ENCODE measurements around the gene BDH1.

The BDH1 gene

DNA sequence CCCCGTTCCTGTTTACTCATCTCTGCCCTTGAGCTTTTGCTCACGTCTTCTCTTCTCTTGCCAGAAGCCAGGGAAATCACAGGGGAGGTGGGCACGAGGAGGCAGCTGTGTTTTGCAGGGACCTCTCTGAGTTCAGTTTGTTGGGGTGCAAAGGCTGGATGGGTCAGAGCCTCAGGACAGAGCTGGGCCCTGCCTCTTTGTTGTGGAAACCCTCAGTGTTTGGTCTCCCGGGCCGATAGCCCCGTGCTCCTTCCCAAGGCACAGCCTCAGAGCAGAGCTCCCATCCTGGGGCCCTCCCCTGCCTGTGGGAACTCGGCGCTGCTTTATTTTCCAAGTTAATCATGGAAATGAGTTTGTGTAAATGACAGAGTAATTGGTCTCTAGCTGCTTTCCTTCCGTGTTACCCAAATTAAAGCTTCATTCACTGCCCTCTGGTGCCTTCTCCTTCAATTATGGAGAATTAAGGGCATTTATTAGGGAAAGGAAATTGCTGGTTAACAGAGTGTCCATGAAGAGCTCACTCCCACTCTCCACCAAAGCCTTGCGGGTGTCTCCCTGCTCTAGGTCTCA, 40.9 kb downstream of the BDH1 start:
- Mint-ChIP-seq H3K9me3 (peaks cover 3% of the 10 kb centered on the region), H3K4me3 (no peak overlapping the region), H3K36me3 (peaks cover 21% of the 10 kb centered on the region), H3K4me1 (peaks cover 11% of the 10 kb centered on the region), H3K27me3 (no peaks in the 10 kb centered on the region), H3K27ac (no peak overlapping the region)
- no peak for ATAC-seq (ENCODE audit: low read depth)
- DNase-seq (ENCODE audit: low spot score in 2 of 2): no peak

DNA sequence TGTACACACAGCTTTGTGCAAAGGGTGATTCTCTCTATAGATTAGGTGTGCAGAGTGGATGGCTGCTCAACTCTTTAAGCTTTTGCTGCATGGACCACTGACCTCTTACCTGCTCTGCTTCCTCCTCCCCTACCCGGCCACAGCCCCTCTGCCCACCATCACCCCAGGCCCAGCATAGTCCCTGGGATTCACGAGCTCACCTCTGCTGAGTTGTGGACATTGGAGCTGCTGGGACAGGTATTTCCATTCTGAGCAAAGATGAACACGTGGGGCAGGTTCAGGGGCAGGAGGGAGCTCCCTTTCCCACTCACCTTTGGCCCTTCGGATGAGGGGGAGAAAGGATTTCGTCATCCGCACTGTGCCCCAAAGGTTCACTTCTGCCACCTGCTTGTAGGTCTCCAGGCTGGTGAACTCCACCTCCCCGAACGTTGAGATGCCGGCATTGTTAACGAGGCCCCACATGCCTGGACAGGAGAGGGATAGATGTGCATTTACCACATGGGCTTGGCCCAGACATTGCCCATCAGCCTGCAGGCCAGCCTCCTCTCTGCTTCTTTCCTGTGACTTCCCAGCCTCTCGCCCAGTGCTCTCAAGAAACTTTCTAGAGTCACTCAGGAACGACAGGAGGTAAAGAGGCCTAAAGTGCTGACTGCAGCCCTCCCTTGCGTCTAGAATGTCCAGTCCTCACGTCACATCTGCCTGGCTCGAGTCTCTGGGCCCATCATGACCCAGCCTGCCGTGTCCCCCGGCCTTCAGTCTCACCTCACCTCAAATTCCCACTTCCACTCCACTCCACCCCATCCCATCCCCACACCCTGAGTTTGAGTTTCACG, 41.6 kb downstream of the BDH1 start:
- Mint-ChIP-seq H3K27me3 (no peaks in the 10 kb centered on the region), H3K4me3 (no peak overlapping the region), H3K4me1 (peaks cover 11% of the 10 kb centered on the region), H3K36me3 (peaks cover 21% of the 10 kb centered on the region), H3K27ac (no peak overlapping the region), H3K9me3 (peaks cover 3% of the 10 kb centered on the region)
- ATAC-seq (ENCODE audit: low read depth): no peak
- no peak for DNase-seq (ENCODE audit: low spot score in 2 of 2)

DNA sequence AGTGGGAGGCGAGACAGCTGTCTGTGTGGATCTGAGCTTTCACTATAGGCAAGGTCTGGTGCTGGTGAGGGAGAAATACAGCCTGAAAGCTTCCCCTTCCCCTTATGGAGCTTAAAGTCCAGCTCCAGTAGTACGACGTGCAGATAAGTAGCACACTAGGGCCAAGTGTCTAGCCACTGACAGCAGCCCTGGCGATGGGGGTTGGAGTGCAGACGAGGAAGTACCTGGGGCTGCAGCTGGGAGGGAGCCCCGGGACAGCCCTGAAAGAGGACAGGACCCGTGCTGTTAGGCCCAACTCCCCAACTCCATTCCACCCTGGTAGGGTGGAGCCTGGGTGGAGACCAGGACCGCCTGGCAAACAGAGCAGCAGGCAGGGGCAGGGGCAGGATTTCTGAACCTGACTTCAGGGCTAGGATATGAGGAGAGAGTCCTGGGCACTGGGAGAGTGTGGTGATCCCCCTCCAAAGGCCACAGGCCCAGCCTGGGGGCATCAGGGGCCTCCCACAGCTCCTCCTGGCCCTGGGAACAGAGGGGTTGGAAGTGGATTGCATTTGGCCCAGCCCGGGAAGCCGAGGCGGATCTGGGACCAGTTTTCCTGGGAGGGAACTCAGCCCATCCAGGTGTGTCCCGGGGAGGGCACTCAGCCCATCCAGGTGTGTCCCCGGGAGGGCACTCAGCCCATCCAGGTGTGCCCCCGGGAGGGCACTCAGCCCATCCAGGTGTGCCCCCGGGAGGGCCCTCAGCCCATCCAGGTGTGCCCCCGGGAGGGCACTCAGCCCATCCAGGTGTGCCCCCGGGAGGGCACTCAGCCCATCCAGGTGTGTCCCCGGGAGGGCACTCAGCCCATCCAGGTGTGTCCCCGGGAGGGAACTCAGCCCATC, 42.8 kb downstream of the BDH1 start:
- peaks cover 18% of the 10 kb centered on the region for H3K36me3 Mint-ChIP-seq
- DNase-seq (ENCODE audit: low spot score in 2 of 2): no peak

DNA sequence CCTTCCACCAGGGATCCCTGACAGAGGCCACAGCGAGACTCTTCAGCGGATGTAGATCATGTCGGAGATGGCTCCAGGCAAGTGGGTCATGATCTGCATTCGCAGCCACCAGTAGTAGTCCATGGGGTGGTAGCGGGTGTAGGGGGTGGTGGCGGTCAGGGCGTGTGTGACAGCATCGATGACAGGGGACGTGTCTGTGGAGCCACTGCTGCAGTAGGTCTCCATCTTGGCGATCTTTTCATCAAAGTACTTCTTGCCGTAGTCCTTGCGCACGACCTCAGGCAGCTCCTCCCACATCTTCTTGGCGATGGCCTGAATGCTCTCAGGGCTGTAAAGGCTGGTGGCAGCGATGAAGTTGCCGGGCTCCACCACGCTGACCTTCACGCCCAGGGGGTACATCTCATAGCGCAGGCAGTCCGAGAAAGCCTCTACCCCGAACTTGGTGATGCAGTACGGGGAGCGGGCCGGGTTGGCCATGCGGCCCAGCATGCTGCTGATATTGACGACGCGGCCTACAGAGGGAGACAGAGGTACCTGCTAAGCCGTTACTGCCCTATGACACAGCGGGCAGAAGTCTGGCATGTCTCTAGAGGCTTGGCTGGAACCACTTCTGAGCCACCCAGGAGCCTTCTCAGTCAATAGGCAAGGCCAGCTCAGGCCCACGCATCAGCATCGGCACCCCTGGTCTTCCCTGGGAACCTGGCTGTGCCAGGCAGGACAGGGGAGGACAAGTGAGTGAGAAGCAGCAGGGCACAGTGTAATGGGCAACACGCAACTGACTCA, 43.7 kb downstream of the BDH1 start:
- ATAC-seq (ENCODE audit: low read depth) (no peak), DNase-seq (ENCODE audit: low spot score in 2 of 2) (no peak)
- H3K27me3 Mint-ChIP-seq: no peaks in the 10 kb centered on the region
- H3K4me3 Mint-ChIP-seq: no peak overlapping the region
- peaks cover 7% of the 10 kb centered on the region for H3K4me1 Mint-ChIP-seq
- peak overlapping the region; percentile 32 for H3K27ac Mint-ChIP-seq
- no peaks in the 10 kb centered on the region for H3K9me3 Mint-ChIP-seq
- peaks cover 18% of the 10 kb centered on the region for H3K36me3 Mint-ChIP-seq

More for the DNA sequence above, 42.8 kb downstream of the BDH1 start:
- Mint-ChIP-seq H3K27ac (peak overlapping the region; percentile 32), H3K9me3 (no peaks in the 10 kb centered on the region), H3K27me3 (no peaks in the 10 kb centered on the region), H3K4me1 (peaks cover 8% of the 10 kb centered on the region), H3K4me3 (no peak overlapping the region)
- no peak for ATAC-seq (ENCODE audit: low read depth)

DNA sequence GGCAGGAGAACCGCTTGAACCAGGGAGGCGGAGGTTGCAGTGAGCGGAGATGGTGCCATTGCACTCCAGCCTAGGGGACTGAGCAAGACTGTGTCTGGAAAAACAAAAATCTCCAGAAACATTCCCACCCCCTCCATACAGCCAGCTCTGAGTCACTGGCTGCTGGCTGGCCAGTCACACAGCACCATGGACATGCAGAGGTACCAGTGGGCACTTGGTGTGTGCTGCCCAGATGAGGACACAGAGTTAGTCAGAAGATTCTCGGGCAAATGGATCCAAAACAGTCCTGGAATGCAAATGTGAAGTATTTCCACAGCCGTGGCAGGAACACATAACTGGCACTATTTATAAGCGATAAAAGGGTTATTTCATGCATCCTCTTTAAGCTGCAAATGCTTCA, 44.6 kb downstream of the BDH1 start:
- Mint-ChIP-seq H3K4me3 (no peak overlapping the region), H3K4me1 (no peaks in the 10 kb centered on the region), H3K36me3 (peaks cover 16% of the 10 kb centered on the region), H3K27ac (no peak overlapping the region), H3K27me3 (no peaks in the 10 kb centered on the region), H3K9me3 (no peaks in the 10 kb centered on the region)
- ATAC-seq (ENCODE audit: low read depth) (no peak), DNase-seq (ENCODE audit: low spot score in 2 of 2) (no peak)

DNA sequence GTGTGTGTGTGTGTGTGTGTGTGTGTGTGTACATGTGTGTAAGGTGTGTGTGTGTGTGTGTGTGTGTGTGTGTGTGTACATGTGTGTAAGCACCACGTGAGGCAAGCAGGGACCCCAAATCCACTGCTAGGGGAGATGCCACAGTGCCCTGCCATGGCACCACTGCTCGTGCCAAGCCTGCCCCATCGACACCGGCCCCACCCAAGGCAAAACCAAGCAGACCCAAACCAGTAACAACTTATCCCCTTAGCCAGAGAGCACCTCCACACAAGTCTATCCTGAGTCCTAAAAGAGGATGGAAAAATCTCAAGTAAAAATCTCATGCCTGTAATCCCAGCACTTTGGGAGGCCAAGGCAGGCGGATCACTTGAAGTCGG, 45.1 kb downstream of the BDH1 start:
- no peaks in the 10 kb centered on the region for H3K27me3 Mint-ChIP-seq
- DNase-seq (ENCODE audit: low spot score in 2 of 2): no peak

DNA sequence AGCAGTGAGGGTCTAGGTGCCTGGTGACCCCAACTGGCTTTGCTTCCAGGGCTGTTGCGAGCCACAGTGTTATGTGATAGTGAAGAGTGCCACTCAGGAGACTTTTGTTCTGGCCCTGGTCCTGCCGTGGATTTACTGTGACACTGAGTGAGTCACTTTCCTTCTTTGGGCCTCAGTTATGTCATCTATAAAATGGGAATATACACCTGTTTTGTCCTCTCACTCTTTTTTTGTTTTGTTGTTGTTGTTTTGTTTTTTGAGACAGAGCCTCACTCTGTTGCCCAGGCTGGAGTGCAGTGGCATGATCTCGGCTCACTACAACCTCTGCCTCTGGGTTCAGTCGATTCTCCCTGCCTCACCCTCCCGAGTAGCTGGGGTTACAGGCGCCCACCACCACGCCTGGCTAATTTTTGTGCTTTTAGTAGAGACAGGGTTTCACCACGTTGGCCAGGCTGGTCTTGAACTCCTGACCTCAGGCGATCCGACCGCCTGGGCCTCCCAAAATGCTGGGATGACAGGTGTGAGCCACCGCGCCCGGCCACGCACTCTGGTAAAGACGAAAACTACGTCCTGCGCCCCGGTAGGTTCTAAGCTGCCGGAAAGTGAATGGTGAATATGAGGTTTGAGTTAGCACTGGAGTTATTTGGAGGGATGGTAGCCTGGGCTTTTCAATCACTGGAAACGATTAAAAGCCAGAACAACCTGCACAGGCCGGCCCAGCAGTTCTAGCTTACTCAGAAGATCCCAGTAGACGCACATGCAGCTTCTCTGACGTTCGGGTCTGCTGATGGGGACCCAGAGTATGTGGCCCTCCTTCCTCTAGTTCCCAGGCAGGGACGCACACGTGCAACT, 46.6 kb downstream of the BDH1 start:
- H3K36me3 Mint-ChIP-seq: peaks cover 10% of the 10 kb centered on the region
- H3K27ac Mint-ChIP-seq: no peak overlapping the region
- peaks cover 2% of the 10 kb centered on the region for H3K27me3 Mint-ChIP-seq
- DNase-seq (ENCODE audit: low spot score in 2 of 2) (no peak), ATAC-seq (ENCODE audit: low read depth) (no peak)
- H3K4me1 Mint-ChIP-seq: no peaks in the 10 kb centered on the region
- H3K9me3 Mint-ChIP-seq: no peaks in the 10 kb centered on the region
- no peak overlapping the region for H3K4me3 Mint-ChIP-seq

More for the DNA sequence above, 45.1 kb downstream of the BDH1 start:
- no peaks in the 10 kb centered on the region for H3K9me3 Mint-ChIP-seq
- no peaks in the 10 kb centered on the region for H3K4me1 Mint-ChIP-seq
- peak overlapping the region; percentile 25 for H3K27ac Mint-ChIP-seq
- H3K4me3 Mint-ChIP-seq: no peak overlapping the region
- H3K36me3 Mint-ChIP-seq: peaks cover 13% of the 10 kb centered on the region
- no peak for ATAC-seq (ENCODE audit: low read depth)

DNA sequence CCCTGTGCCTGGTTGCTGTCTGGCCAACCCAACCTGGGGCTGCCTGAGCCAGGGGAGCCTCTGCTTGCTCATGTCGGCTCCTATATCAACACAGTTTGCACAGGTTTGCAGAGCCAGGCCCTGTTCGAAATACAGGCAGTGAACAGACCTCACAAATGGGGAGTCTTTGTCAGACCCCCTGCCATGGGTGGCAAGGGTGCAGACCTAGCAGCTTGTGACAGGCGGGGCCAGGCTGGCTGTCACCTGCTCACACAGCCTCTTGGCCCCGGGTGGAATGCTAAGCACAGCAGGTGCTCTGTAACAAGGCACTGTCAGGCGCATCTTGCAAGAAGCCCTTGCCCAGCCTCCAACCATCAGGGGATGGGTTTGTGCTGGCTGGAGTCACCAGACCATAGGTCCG, 47.3 kb downstream of the BDH1 start:
- Mint-ChIP-seq H3K27ac (no peak overlapping the region), H3K4me1 (no peaks in the 10 kb centered on the region), H3K4me3 (no peak overlapping the region), H3K36me3 (peaks cover 10% of the 10 kb centered on the region), H3K9me3 (no peaks in the 10 kb centered on the region), H3K27me3 (peaks cover 2% of the 10 kb centered on the region)
- DNase-seq (ENCODE audit: low spot score in 2 of 2): no peak
- no peak for ATAC-seq (ENCODE audit: low read depth)

DNA sequence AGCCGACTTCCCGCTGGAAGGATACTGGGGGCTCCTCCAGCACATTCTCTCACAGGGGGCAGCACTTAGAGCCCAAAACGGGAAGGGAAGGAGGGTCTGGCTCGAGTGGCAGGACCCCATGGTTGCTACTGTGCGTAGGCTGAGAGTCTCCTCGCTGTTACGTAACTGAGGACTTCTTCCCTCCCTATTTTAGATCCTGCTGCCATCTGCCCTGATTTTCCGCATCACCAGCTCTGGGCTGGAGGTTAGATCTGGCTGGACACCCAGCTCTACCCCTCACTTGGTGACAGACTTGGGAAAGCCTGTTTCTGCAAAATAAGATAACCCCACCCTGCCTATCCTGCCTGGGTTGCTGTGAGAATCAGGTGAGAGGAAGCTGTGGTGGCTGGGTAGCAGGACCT, 47.7 kb downstream of the BDH1 start:
- Mint-ChIP-seq H3K36me3 (peaks cover 10% of the 10 kb centered on the region), H3K4me3 (no peak overlapping the region), H3K9me3 (no peaks in the 10 kb centered on the region), H3K27ac (no peak overlapping the region), H3K4me1 (no peaks in the 10 kb centered on the region), H3K27me3 (peaks cover 2% of the 10 kb centered on the region)
- DNase-seq (ENCODE audit: low spot score in 2 of 2) (no peak), ATAC-seq (ENCODE audit: low read depth) (no peak)

DNA sequence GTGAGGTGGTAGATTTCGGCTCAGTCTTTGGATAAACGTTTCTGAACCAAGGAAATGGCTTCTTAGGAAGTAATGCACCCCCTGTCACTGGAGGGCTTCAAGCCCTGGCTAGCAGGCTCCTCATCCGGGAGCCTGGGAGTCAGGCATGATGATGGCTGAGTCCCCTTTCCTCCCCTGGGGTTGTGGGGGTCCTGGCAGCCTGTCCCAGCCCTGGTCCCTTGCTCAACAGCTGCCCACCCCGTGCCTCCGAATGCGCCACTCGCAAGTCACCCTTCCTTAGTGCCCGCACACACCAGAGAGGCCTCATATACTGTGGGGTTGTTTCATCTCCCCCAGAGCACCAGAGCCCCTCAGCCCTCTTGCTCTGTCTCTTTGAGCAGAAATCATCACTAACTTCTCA, 48.2 kb downstream of the BDH1 start:
- Mint-ChIP-seq H3K27ac (no peak overlapping the region), H3K9me3 (no peaks in the 10 kb centered on the region), H3K27me3 (peaks cover 2% of the 10 kb centered on the region), H3K36me3 (peaks cover 8% of the 10 kb centered on the region), H3K4me1 (no peaks in the 10 kb centered on the region), H3K4me3 (no peak overlapping the region)
- ATAC-seq (ENCODE audit: low read depth): no peak
- DNase-seq (ENCODE audit: low spot score in 2 of 2): no peak

DNA sequence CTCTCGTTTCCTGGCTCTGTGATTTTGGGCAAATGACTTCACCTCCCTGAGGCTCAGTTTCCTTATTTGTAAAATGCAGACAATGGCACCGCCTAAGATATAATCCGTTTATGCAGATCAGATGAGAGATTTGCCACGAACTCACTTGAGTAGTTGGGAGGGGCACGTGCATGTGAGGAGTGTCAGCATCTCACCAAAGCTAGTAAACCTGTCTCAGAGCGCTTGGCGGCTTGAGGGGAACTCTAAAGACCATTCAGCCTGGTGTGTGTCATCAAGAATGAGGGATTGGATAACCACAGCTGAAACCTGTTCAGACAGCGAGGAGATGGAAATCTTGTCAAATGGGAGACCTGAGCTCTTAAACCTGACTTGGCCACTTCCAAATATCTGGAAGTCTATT, 48.7 kb downstream of the BDH1 start:
- Mint-ChIP-seq H3K36me3 (peaks cover 4% of the 10 kb centered on the region), H3K27ac (no peak overlapping the region), H3K4me1 (no peaks in the 10 kb centered on the region), H3K9me3 (no peaks in the 10 kb centered on the region), H3K27me3 (peaks cover 2% of the 10 kb centered on the region), H3K4me3 (no peak overlapping the region)
- no peak for DNase-seq (ENCODE audit: low spot score in 2 of 2)
- no peak for ATAC-seq (ENCODE audit: low read depth)

DNA sequence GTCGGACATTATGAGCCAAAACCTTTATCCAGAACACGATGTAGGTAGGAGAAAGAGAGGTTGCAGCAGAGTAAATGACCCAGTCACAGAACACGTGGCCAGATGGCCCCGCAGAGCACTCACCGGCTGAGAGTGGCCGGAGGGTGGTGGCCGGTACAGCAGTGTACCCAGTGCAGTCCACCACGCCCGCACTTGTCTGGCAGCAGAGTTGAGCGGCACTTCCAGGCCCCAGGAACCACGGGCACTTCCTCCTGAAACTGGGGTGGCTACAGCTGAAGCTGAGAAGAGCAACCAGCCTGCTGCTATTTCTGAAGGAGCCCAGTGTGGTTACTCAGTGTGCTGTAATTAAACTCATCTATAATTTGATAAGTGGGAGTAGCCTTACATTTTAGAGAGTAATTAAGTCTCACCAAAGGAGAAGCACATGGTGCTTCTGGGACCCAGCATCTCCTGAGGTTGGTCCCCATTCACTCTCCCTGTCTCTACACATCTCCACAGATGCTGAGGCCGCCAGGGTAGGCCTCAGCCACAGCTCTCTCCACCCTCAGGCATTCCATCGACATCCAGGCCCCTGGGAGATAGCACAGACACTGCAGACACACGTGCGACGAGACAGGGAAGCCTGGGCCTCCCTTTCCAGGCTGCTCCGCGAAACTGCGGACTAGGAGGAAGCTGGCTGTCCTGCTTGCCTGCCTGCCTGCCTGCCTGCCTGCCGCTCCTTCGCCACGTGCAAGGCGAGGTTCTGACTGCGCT, 49.8 kb downstream of the BDH1 start:
- DNase-seq (ENCODE audit: low spot score in 2 of 2) (no peak), ATAC-seq (ENCODE audit: low read depth) (no peak)
- H3K4me1 Mint-ChIP-seq: no peaks in the 10 kb centered on the region
- no peak overlapping the region for H3K27ac Mint-ChIP-seq
- H3K36me3 Mint-ChIP-seq: no peaks in the 10 kb centered on the region
- H3K27me3 Mint-ChIP-seq: peaks cover 2% of the 10 kb centered on the region
- H3K9me3 Mint-ChIP-seq: no peaks in the 10 kb centered on the region
- no peak overlapping the region for H3K4me3 Mint-ChIP-seq

Data from memory B cell (primary cell).